B cell (primary cell): ENCODE results near the gene MAP2K1. TPM values are rescaled to one million over a fixed set of nuclear protein-coding genes. Genes with fewer than 3 reads are reported as not detected.
A peak's percentile ranks its signal among the peaks of the same experiment; 100 is the strongest.

Experiments used
- ATAC-seq: fragments of 200-7000 bp; cut with Tn5 transposase; one replicate; pipeline ENCODE4 v1.10.0; 2021; ENCODE audit warnings: low read depth, mild to moderate bottlenecking, moderate number of reproducible peaks, moderate library complexity
- CTCF ChIA-PET: fragments of 350-600 bp; sonication (Branson Sonifier 250); formaldehyde crosslinking; loops from one replicate; lab custom pipeline; 2021; ENCODE audit warnings: antibody characterized with exemption, inconsistent platforms; lab: Charles Lee
- POLR2A ChIA-PET: fragments of 350-600 bp; sonication (Branson Sonifier 250); formaldehyde crosslinking; loops from one replicate; lab custom pipeline; 2021; ENCODE audit warnings: antibody characterized with exemption; lab: Charles Lee
- DNase-seq: peaks from one replicate; pipeline ENCODE4 v3.0.0; 2013
- H2AFZ ChIP-seq: 2 replicates; pipeline ENCODE4 v1.6.1; 2012; ENCODE audit warnings: mild to moderate bottlenecking, low read depth, low read length; ENCODE audit not compliant: insufficient read depth, poor library complexity, severe bottlenecking
- H3K27ac ChIP-seq, 2 donors: 1 replicate in 1 of 2; 2 replicates in 1 of 2; pipeline ENCODE4 v1.5.1; 2012 to 2013; ENCODE audit warnings: low read length in 2 of 2, mild to moderate bottlenecking in 2 of 2, moderate library complexity in 1 of 2
- H3K27me3 ChIP-seq, 4 experiments: fragments of 200-600 bp in 1 of 4; sonication (generic) in 1 of 4; replicated peaks in 1 of 4; 1 replicate in 2 of 4; 2 replicates in 2 of 4; pipeline versions ENCODE4 v1.6.1 to v1.7.0; 2013 to 2016; ENCODE audit warnings: low read length in 3 of 4, mild to moderate bottlenecking in 2 of 4, mixed read lengths in 1 of 4, moderate library complexity in 1 of 4; ENCODE audit not compliant: insufficient read depth in 4 of 4, control insufficient read depth in 3 of 4; ENCODE audit errors: control extremely low read depth in 1 of 4
- H3K36me3 ChIP-seq, 2 experiments: replicated peaks in 1 of 2; 1 replicate in 1 of 2; 2 replicates in 1 of 2; pipeline versions ENCODE4 v1.6.1 to v1.7.1; 2013; ENCODE audit warnings: low read length in 1 of 2; ENCODE audit not compliant: insufficient read depth in 2 of 2, control insufficient read depth in 1 of 2; ENCODE audit errors: control extremely low read depth in 1 of 2, extremely low read depth in 1 of 2
- H3K4me1 ChIP-seq, 2 donors: fragments of 200-600 bp in 1 of 2; sonication (generic) in 1 of 2; 1 replicate in 1 of 2; 2 replicates in 1 of 2; pipeline versions ENCODE4 v1.5.1 to v1.6.1; 2013 to 2017; ENCODE audit warnings: low read length in 2 of 2; ENCODE audit not compliant: control insufficient read depth in 2 of 2, insufficient read depth in 2 of 2
- H3K4me2 ChIP-seq: replicated peaks from 2 replicates; pipeline ENCODE3; 2012; ENCODE audit warnings: mild to moderate bottlenecking, low read depth, low read length; ENCODE audit not compliant: poor library complexity, severe bottlenecking
- H3K4me3 ChIP-seq, 5 experiments: fragments of 200-600 bp in 1 of 5; sonication (generic) in 1 of 5; 1 replicate in 3 of 5; 2 replicates in 2 of 5; pipeline versions ENCODE4 v1.5.1 to v1.7.0; 2011 to 2016; ENCODE audit warnings: low read length in 4 of 5, mild to moderate bottlenecking in 4 of 5, low read depth in 2 of 5, control low read depth in 1 of 5, moderate library complexity in 1 of 5; ENCODE audit not compliant: insufficient read depth in 1 of 5; ENCODE audit errors: control extremely low read depth in 1 of 5, extremely low read depth in 1 of 5
- H3K79me2 ChIP-seq: fragments of 200-600 bp; sonication (generic); one replicate; pipeline ENCODE4 v1.6.0; 2016; ENCODE audit warnings: low read length; ENCODE audit not compliant: control insufficient read depth, insufficient read depth
- H3K9ac ChIP-seq: fragments of 200-600 bp; sonication (generic); 2 replicates; pipeline ENCODE4 v1.6.1; 2017; ENCODE audit warnings: mild to moderate bottlenecking, low read length, moderate library complexity
- H3K9me3 ChIP-seq, 3 donors: one replicate each; pipeline versions ENCODE4 v1.6.1 to v1.7.1; 2013; ENCODE audit warnings: low read length in 2 of 3; ENCODE audit not compliant: control insufficient read depth in 2 of 3, insufficient read depth in 1 of 3; ENCODE audit errors: control extremely low read depth in 1 of 3
- H4K20me1 ChIP-seq: 2 replicates; pipeline ENCODE4 v1.6.0; 2012; ENCODE audit warnings: mild to moderate bottlenecking, low read length; ENCODE audit not compliant: insufficient read depth, control insufficient read depth, poor library complexity, severe bottlenecking
- H3K27ac Mint-ChIP-seq: one replicate; pipeline ENCODE4 v1.8.0; 2021; ENCODE audit warnings: mixed read lengths
- H3K27me3 Mint-ChIP-seq: one replicate; pipeline ENCODE4 v1.8.0; 2021; ENCODE audit warnings: mixed read lengths
- H3K4me1 Mint-ChIP-seq: one replicate; pipeline ENCODE4 v1.8.0; 2021; ENCODE audit warnings: mixed read lengths
- H3K4me3 Mint-ChIP-seq: one replicate; pipeline ENCODE4 v1.8.0; 2021; ENCODE audit warnings: mixed read lengths
- H3K9me3 Mint-ChIP-seq: one replicate; pipeline ENCODE4 v1.8.0; 2022; ENCODE audit warnings: mixed read lengths; ENCODE audit not compliant: insufficient read depth
- CTCF ChIP-seq: fragments of 200-600 bp; IDR thresholded peaks from one replicate; pipeline ENCODE4 v1.8.0; 2022; ENCODE audit warnings: antibody characterized with exemption, mild to moderate bottlenecking
- EZH2 ChIP-seq: IDR thresholded peaks from 2 replicates; pipeline ENCODE4 v1.6.1; 2012; ENCODE audit warnings: borderline replicate concordance, low read depth, mild to moderate bottlenecking, moderate library complexity, low read length; ENCODE audit not compliant: insufficient read depth, poor library complexity, severe bottlenecking
- WGBS: methylation state at CpG from one replicate; pipeline ENCODE4 v1.1.5; 2013; ENCODE audit warnings: missing lambda C conversion rate; ENCODE audit not compliant: insufficient coverage; 5-methylcytosine and 5-hydroxymethylcytosine counted together
- intact Hi-C: fragments of 100-400 bp; cut with micrococcal nuclease; formaldehyde crosslinking; loops from one replicate; pipeline ENCODE4 v1.10.0; 2022
- polyA plus RNA-seq: library from polyadenylated mRNA; depleted of rRNA; stranded (reverse); fragments of >200 nt; gene quantifications from 2 replicates; pipeline ENCODE4 v1.2.3, GENCODE V29; 2012
- total RNA-seq, 2 donors: library from RNA; stranded (reverse); fragments of 120-200 nt in 1 of 2; gene quantifications; 1 replicate in 1 of 2; 2 replicates in 1 of 2; pipeline versions ENCODE4 v1.2.3 to v1.2.4, GENCODE V29; 2013 to 2022

The MAP2K1 gene
- total and polyA plus RNA-seq, 2 donors (not counting 1 experiment from before 2014, with no cell fraction given), result 21.6 to 52.3 TPM

GRCh38 chr15:66405007-66405406, 18.3 kb downstream of the MAP2K1 start:
- CTCF ChIA-PET, result interaction anchor here (0.7 to 2.8 kb wide), 2 partner anchors 50 to 93 kb away, joined by 3 to 20 read pairs; partner anchors contain the start of gene SNAPC5
- Histone ChIP-seq H3K4me3 (no peak overlapping the region), H3K9me3 (no peaks in the 10 kb centered on the region), H3K9ac (no peak overlapping the region), H3K27ac (no peak overlapping the region), H3K27me3 (no peaks in the 10 kb centered on the region), H4K20me1 (peaks cover 96% of the 10 kb centered on the region), H3K4me1 (peaks cover 36 to 52% of the 10 kb centered on the region in 2 donors), H3K79me2 (peaks cover 100% of the 10 kb centered on the region), H2AFZ (no peak overlapping the region), H3K4me2 (peak overlapping the region; percentile 48), H3K36me3 (peaks cover 0 to 3% of the 10 kb centered on the region in 2 experiments)
- no peaks in the 10 kb centered on the region for H3K27me3 Mint-ChIP-seq
- no peaks in the 10 kb centered on the region for H3K9me3 Mint-ChIP-seq
- DNase-seq, result no peak
- TF ChIP-seq EZH2 (no peak), CTCF (no peak)
- intact Hi-C loops, result loop anchor here (10.0 kb wide), 1 partner anchor 50 kb away; no protein-coding TSS in a partner anchor
- H3K4me1 Mint-ChIP-seq, result peaks cover 79% of the 10 kb centered on the region
- no CpG with 5 or more reads among the region's 2 CpGs for WGBS
- H3K4me3 Mint-ChIP-seq, result peak overlapping the region; percentile 72
- POLR2A ChIA-PET, result no interaction called here
- peak overlapping the region; percentile 12 for H3K27ac Mint-ChIP-seq
- ATAC-seq, result no peak

DNA sequence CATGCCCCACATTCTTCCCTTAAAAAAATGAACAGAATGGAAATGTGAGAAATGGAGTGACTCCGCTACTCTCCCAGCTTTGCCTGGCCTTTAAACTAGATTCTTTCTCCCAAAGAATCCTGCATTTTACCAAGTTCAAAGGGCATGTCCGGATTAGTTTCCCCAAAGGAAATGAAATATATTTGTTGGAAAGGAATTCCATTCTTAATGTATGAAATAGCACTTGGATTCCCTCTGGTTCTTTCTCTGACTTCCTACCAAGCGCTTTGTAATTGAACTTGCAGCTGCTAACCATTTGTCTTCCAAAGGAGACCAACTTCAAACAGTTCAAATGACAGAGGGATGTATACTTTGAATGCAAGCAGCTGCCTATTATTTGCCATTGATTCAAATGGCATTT, 18.9 kb downstream of the MAP2K1 start:
- Histone ChIP-seq H3K4me1 (peaks cover 34 to 52% of the 10 kb centered on the region in 2 donors), H3K4me2 (no peak overlapping the region), H3K9ac (no peak overlapping the region), H3K79me2 (peaks cover 100% of the 10 kb centered on the region), H4K20me1 (peaks cover 96% of the 10 kb centered on the region), H3K4me3 (no peak overlapping the region), H3K36me3 (peaks cover 0 to 3% of the 10 kb centered on the region in 2 experiments), H2AFZ (no peak overlapping the region), H3K9me3 (no peaks in the 10 kb centered on the region), H3K27ac (no peak overlapping the region), H3K27me3 (no peaks in the 10 kb centered on the region)
- TF ChIP-seq EZH2, result no peak
- TF ChIP-seq CTCF, result no peak
- no peak for DNase-seq
- ATAC-seq, result no peak
- ChIA-PET CTCF (no interaction called here), POLR2A (no interaction called here)
- H3K27ac Mint-ChIP-seq, result no peak overlapping the region
- no CpG with 5 or more reads among the region's 3 CpGs for WGBS
- H3K4me1 Mint-ChIP-seq, result peaks cover 78% of the 10 kb centered on the region
- H3K9me3 Mint-ChIP-seq, result no peaks in the 10 kb centered on the region
- H3K27me3 Mint-ChIP-seq, result no peaks in the 10 kb centered on the region
- intact Hi-C loops, result loop anchor here (10.0 kb wide), 1 partner anchor 49 kb away; no protein-coding TSS in a partner anchor
- no peak overlapping the region for H3K4me3 Mint-ChIP-seq
